Measurements from ENCODE around the gene DLG3. TPM values are rescaled to one million over a fixed set of nuclear protein-coding genes. Genes with fewer than 3 reads are reported as not detected.

Gene DLG3
- total and polyA plus RNA-seq, 2 of the 8 experiments (the other 6 are each of a cell fraction or from before 2014, with no cell fraction given): 29.2 to 63.8 TPM

- Histone ChIP-seq H3K79me2 (ENCODE audit: control insufficient read depth in 1 of 2, insufficient read depth in 2 of 2, low read length in 2 of 2) (peaks cover 0 to 73% of the 10 kb centered on the region in 2 experiments; a peak in 2 of 4 replicates), H2AFZ (ENCODE audit: low read length) (no peak overlapping the region), H3K4me1 (replicated peaks in 1 of 4; ENCODE audit: control insufficient read depth in 3 of 4, insufficient read depth in 4 of 4, low read length in 3 of 4) (peaks cover 8 to 39% (median 26%) of the 10 kb centered on the region in 4 experiments; a peak in 6 of 7 replicates), H3K9ac (replicated peaks in 1 of 4; ENCODE audit: extremely low read depth in 1 of 4, low read depth in 3 of 4, low read length in 3 of 4) (no peak overlapping the region), H2BK20ac (ENCODE audit: low read length) (no peak overlapping the region), H4K8ac (ENCODE audit: extremely low read depth, insufficient read depth, low read length) (no peak overlapping the region), H3K18ac (ENCODE audit: extremely low read depth, low read length) (no peak overlapping the region), H2AK5ac (ENCODE audit: low read depth, low read length) (no peak overlapping the region), H2BK5ac (ENCODE audit: low read depth, low read length) (no peak overlapping the region), H3K27ac (ENCODE audit: low read depth, low read length) (no peak overlapping the region), H3K14ac (ENCODE audit: insufficient read length) (no peak overlapping the region), H4K91ac (replicated peaks; ENCODE audit: insufficient read length, low read length) (no peak overlapping the region), H3K23me2 (ENCODE audit: low read depth, low read length) (peaks cover 1% of the 10 kb centered on the region), H3K27me3 (replicated peaks in 1 of 4; ENCODE audit: control insufficient read depth in 3 of 4, extremely low read depth in 1 of 4, insufficient read depth in 3 of 4, low read length in 3 of 4) (no peaks in the 10 kb centered on the region), H4K20me1 (replicated peaks in 1 of 2; ENCODE audit: control insufficient read depth in 1 of 2, insufficient read depth in 2 of 2, low read length in 2 of 2) (peaks cover 4 to 29% of the 10 kb centered on the region in 2 experiments), H3K4me2 (ENCODE audit: insufficient read depth in 1 of 2, low read depth in 2 of 2, low read length in 2 of 2) (peak overlapping the region in 1 of 2 experiments; percentile 88; a peak in 2 of 4 replicates), H3K9me3 (ENCODE audit: insufficient read depth in 2 of 2, low read depth in 1 of 2, low read length in 1 of 2) (no peaks in the 10 kb centered on the region), H3K23ac (ENCODE audit: insufficient read length) (no peak overlapping the region), H4K5ac (ENCODE audit: insufficient read length, low read depth, low read length) (no peak overlapping the region), H2BK120ac (replicated peaks; ENCODE audit: low read depth, low read length) (no peak overlapping the region), H3K79me1 (ENCODE audit: low read depth, low read length) (peaks cover 4% of the 10 kb centered on the region), H3K36me3 (ENCODE audit: control insufficient read depth in 2 of 4, insufficient read depth in 4 of 4, low read length in 3 of 4) (peaks cover 0 to 27% (median 6%) of the 10 kb centered on the region in 4 experiments; a peak in 5 of 8 replicates), H3K56ac (replicated peaks; ENCODE audit: insufficient read length, low read depth, low read length) (no peak overlapping the region), H3K4ac (replicated peaks; ENCODE audit: insufficient read length, low read depth, low read length) (no peak overlapping the region), H2BK15ac (ENCODE audit: low read length) (no peak overlapping the region), H2BK12ac (ENCODE audit: low read depth, low read length) (no peak overlapping the region), H3K4me3 (ENCODE audit: extremely low read depth in 1 of 4, insufficient read depth in 2 of 4, low read depth in 3 of 4, low read length in 4 of 4) (no peak overlapping the region)
- CTCF ChIA-PET (ENCODE audit: partially characterized antibody): interaction anchor here (0.6 to 1.5 kb wide), 6 partner anchors 12 to 420 kb away, joined by 3 to 6 read pairs (median 3); no protein-coding TSS in a partner anchor
- no peak for TF ChIP-seq KDM5A (IDR thresholded peaks at IDR 0.05; ENCODE audit: low read length)
- no peak for TF ChIP-seq BCL11A (IDR thresholded peaks at IDR 0.05; ENCODE audit: low read depth in 2 of 2, low read length in 2 of 2)
- no peak for TF ChIP-seq TAF7 (optimal IDR thresholded peaks at IDR 0.05; ENCODE audit: borderline replicate concordance, low read depth, low read length)
- TF ChIP-seq POLR2A (IDR thresholded peaks at IDR 0.05; ENCODE audit: control extremely low read depth in 1 of 2, low read depth in 2 of 2, low read length in 2 of 2): no peak
- TF ChIP-seq CTBP2 (IDR thresholded peaks at IDR 0.05; ENCODE audit: borderline replicate concordance, insufficient read depth, insufficient read length, low read length): no peak
- TF ChIP-seq GTF2F1 (IDR thresholded peaks at IDR 0.05; ENCODE audit: borderline replicate concordance, low read depth, low read length): no peak
- TF ChIP-seq RXRA (IDR thresholded peaks at IDR 0.05; ENCODE audit: insufficient read depth, low read depth, low read length): no peak
- TF ChIP-seq SP1 (IDR thresholded peaks at IDR 0.05; ENCODE audit: low read depth, low read length): no peak
- TF ChIP-seq SIX5 (IDR thresholded peaks at IDR 0.05; ENCODE audit: low read depth, low read length): no peak
- TF ChIP-seq EP300 (IDR thresholded peaks at IDR 0.05; ENCODE audit: borderline replicate concordance in 1 of 2, low read depth in 2 of 2, low read length in 2 of 2): no peak
- no peak for TF ChIP-seq CEBPB (IDR thresholded peaks at IDR 0.05; ENCODE audit: low read depth, low read length)
- POLR2A ChIA-PET (ENCODE audit: partially characterized antibody): interaction anchor here (1.1 to 5.3 kb wide), 5 partner anchors 11 to 25 kb away, joined by 3 to 29 read pairs (median 5); no protein-coding TSS in a partner anchor
- DNase-seq (ENCODE audit: low read depth in 1 of 2, low spot score in 2 of 2): no peak
- FAIRE-seq: no peak
- WGBS, 2 experiments (ENCODE audit: extremely low coverage in 1 of 2, insufficient coverage in 1 of 2, insufficient read length in 1 of 2, insufficient replicate concordance in 2 of 2, low coverage in 1 of 2, low lambda C conversion rate in 2 of 2, missing lambda C conversion rate in 1 of 2): 84% methylated on average over 9 of the region's 9 CpGs; no CpG with 5 or more reads in 1 of the 2 experiments
These were observed 36.0 kb downstream of the DLG3 start for GRCh38 chrX:70480660-70481018.
